RWPE1 (cell line): ENCODE results near the gene ENDOD1.

Source experiments
- CTCF ChIA-PET: fragments of 350-600 bp; sonication (Branson Sonifier 250); formaldehyde crosslinking; extraction: SDS; loops from one replicate; lab custom pipeline; 2021; lab: Yijun Ruan, JAX
- POLR2A ChIA-PET: fragments of 400-600 bp; formaldehyde crosslinking; extraction: SDS; loops from one replicate; lab custom pipeline; 2020; ENCODE audit warnings: antibody characterized with exemption; ENCODE audit not compliant: low non-redundant PET; lab: Yijun Ruan, JAX
- DNase-seq: peaks from one replicate; pipeline ENCODE4 v3.0.0; 2012; ENCODE audit warnings: low spot score
- H3K27ac ChIP-seq: fragments of 450-650 bp; 2 replicates; pipeline ENCODE4 v1.5.1; 2017
- CTCF ChIP-seq: fragments of 450-650 bp; conservative IDR thresholded peaks from 2 replicates; pipeline ENCODE4 v1.5.1; 2017; ENCODE audit warnings: low read depth, mild to moderate bottlenecking

Gene ENDOD1

GRCh38 chr11:95097209-95097608 lies 7.6 kb downstream of the ENDOD1 start:
- no peak overlapping the region for H3K27ac ChIP-seq
- CTCF ChIA-PET = no interaction called here
- POLR2A ChIA-PET = interaction anchor here (0.6 kb wide), 1 partner anchor 33 kb away, joined by 3 read pairs; no protein-coding TSS in a partner anchor
- no peak for TF ChIP-seq CTCF
- DNase-seq = no peak

- ChIA-PET POLR2A (no interaction called here), CTCF (interaction anchor here (1.4 kb wide), 1 partner anchor 32 kb away, joined by 3 read pairs; the partner anchor contains the start of gene SRSF8)
- no peak overlapping the region for H3K27ac ChIP-seq
- no peak for DNase-seq
- no peak for TF ChIP-seq CTCF
Measured at GRCh38 chr11:95098826-95099225, 9.2 kb downstream of the ENDOD1 start.

GRCh38 chr11:95100191-95100648 lies 10.6 kb downstream of the ENDOD1 start:
- DNase-seq = no peak
- no peak for TF ChIP-seq CTCF
- POLR2A ChIA-PET = no interaction called here
- CTCF ChIA-PET = interaction anchor here (1.4 kb wide), 1 partner anchor 33 kb away, joined by 3 read pairs; the partner anchor contains the start of gene SRSF8
- no peak overlapping the region for H3K27ac ChIP-seq

GRCh38 chr11:95100856-95101507 lies 11.3 kb downstream of the ENDOD1 start:
- CTCF ChIA-PET = no interaction called here
- POLR2A ChIA-PET = no interaction called here
- no peak overlapping the region for H3K27ac ChIP-seq
- no peak for TF ChIP-seq CTCF
- no peak for DNase-seq

GRCh38 chr11:95101935-95102334 lies 12.3 kb downstream of the ENDOD1 start:
- no peak for DNase-seq
- TF ChIP-seq CTCF = no peak
- ChIA-PET CTCF (interaction anchor here (0.6 to 0.9 kb wide), 2 partner anchors 15 to 771 kb away, joined by 3 to 4 read pairs; no protein-coding TSS in a partner anchor), POLR2A (no interaction called here)
- H3K27ac ChIP-seq = no peak overlapping the region

- H3K27ac ChIP-seq = no peak overlapping the region
- POLR2A ChIA-PET = no interaction called here
- CTCF ChIA-PET = interaction anchor here (0.7 to 0.9 kb wide), 2 partner anchors 13 to 14 kb away, joined by 3 read pairs; no protein-coding TSS in a partner anchor
- TF ChIP-seq CTCF = no peak
- DNase-seq = no peak
Measured at GRCh38 chr11:95102733-95103132, 13.1 kb downstream of the ENDOD1 start.
